GM23338 (cell line): Measurements from ENCODE around the gene ADGRL1.

Experiments
- CTCF ChIP-seq, 2 experiments: fragments of 200-600 bp in 1 of 2; sonication (generic) in 1 of 2; conservative IDR thresholded peaks; 2 replicates each; pipeline versions ENCODE4 v1.5.1 to v1.6.1; 2016 to 2017; ENCODE audit warnings: antibody characterized with exemption in 2 of 2, low read depth in 2 of 2, mild to moderate bottlenecking in 2 of 2, moderate library complexity in 1 of 2
- EZH2 ChIP-seq: fragments of 200-600 bp; sonication (generic); IDR thresholded peaks from one replicate; pipeline ENCODE4 v1.8.0; 2017; ENCODE audit warnings: antibody characterized with exemption, mild to moderate bottlenecking, low read depth; ENCODE audit not compliant: unreplicated experiment
- EZH2phosphoT487 ChIP-seq: fragments of 200-600 bp; sonication (generic); IDR thresholded peaks from one replicate; pipeline ENCODE4 v1.8.1; 2018; ENCODE audit warnings: antibody characterized with exemption; ENCODE audit not compliant: unreplicated experiment
- JUNB ChIP-seq: IDR thresholded peaks from one replicate; pipeline ENCODE4 v1.6.1; 2016; ENCODE audit warnings: antibody characterized with exemption; ENCODE audit not compliant: unreplicated experiment
- REST ChIP-seq: IDR thresholded peaks from one replicate; pipeline ENCODE4 v1.6.1; 2018; ENCODE audit warnings: antibody characterized with exemption; ENCODE audit not compliant: unreplicated experiment
- ZNF114 ChIP-seq: fragments of 250-450 bp; sonication (Bioruptor Pico); IDR thresholded peaks from 2 replicates; pipeline ENCODE4 v1.5.0; 2020; ENCODE audit warnings: mild to moderate bottlenecking, moderate library complexity
- ZNF331 ChIP-seq: fragments of 250-450 bp; sonication (Bioruptor Pico); IDR thresholded peaks from 2 replicates; pipeline ENCODE4 v1.5.0; 2020; ENCODE audit warnings: low read depth, mild to moderate bottlenecking, moderate library complexity

GRCh38 chr19:14167576-14168138 lies 38.3 kb downstream of the ADGRL1 start:
- TF ChIP-seq ZNF114: no peak
- no peak for TF ChIP-seq EZH2phosphoT487
- TF ChIP-seq CTCF (conservative IDR thresholded peaks at IDR 0.05; ENCODE audit: low read depth in 2 of 2): no peak
- TF ChIP-seq EZH2: no peak
- no peak for TF ChIP-seq JUNB
- TF ChIP-seq REST: no peak
- TF ChIP-seq ZNF331 (CRISPR knock-in tag): no peak
